Prostate gland (tissue), 2 donors: ENCODE measurements around the gene CTIF. TPM values are rescaled to one million over a fixed set of nuclear protein-coding genes. Genes with fewer than 3 reads are reported as not detected.

Source experiments
- DNase-seq: peaks from one replicate; pipeline ENCODE4 v3.0.0-alpha.2; 2019; ENCODE audit warnings: low spot score
- H3K27ac ChIP-seq, 2 donors: fragments of 200-600 bp; sonication (generic); 2 replicates each; pipeline ENCODE4 v1.5.1; 2017 to 2019
- H3K27me3 ChIP-seq: fragments of 200-600 bp; sonication (generic); replicated peaks from 2 replicates; pipeline ENCODE4 v1.5.1; 2019; ENCODE audit not compliant: insufficient read depth
- H3K36me3 ChIP-seq, 2 donors: fragments of 200-600 bp; sonication (generic); 1 replicate in 1 of 2; 2 replicates in 1 of 2; pipeline versions ENCODE4 v1.5.1 to v1.8.1; 2017 to 2019
- H3K4me1 ChIP-seq: fragments of 200-600 bp; sonication (generic); replicated peaks from 2 replicates; pipeline ENCODE4 v1.5.1; 2019
- H3K4me3 ChIP-seq, 2 donors: fragments of 200-600 bp; sonication (generic); 2 replicates each; pipeline ENCODE4 v1.5.1; 2017 to 2019
- H3K9me3 ChIP-seq: fragments of 200-600 bp; sonication (generic); 2 replicates; pipeline ENCODE4 v1.5.1; 2017
- CTCF ChIP-seq, 4 experiments: fragments of 200-600 bp in 2 of 4; fragments of 450-650 bp in 2 of 4; sonication (generic) in 2 of 4; IDR thresholded peaks; 1 replicate in 3 of 4; 2 replicates in 1 of 4; pipeline ENCODE4 v1.5.1; 2016 to 2019; ENCODE audit warnings: antibody characterized with exemption in 4 of 4, mild to moderate bottlenecking in 2 of 4, moderate library complexity in 2 of 4
- POLR2A ChIP-seq: fragments of 450-650 bp; IDR thresholded peaks from one replicate; pipeline ENCODE4 v1.6.1; 2016; ENCODE audit warnings: antibody characterized with exemption, mild to moderate bottlenecking
- POLR2AphosphoS5 ChIP-seq: sonication (generic); formaldehyde crosslinking; IDR thresholded peaks from one replicate; pipeline ENCODE4 v1.6.1; 2017; ENCODE audit warnings: antibody characterized with exemption
- WGBS: methylation state at CpG from one replicate; pipeline ENCODE4 v1.1.5; 2018; 5-methylcytosine and 5-hydroxymethylcytosine counted together
- intact Hi-C: fragments of 100-400 bp; cut with DNase I; formaldehyde crosslinking; loops from one replicate; pipeline ENCODE4 v1.14.2; 2022
- microRNA-seq: library from miRNA; unstranded; fragments of <30 nt; microRNA quantifications from one replicate; pipeline ENCODE4, GENCODE V29; 2016
- small RNA-seq, 2 donors: library from RNA; depleted of rRNA; stranded (forward); fragments of <200 nt; gene quantifications; one replicate each; pipeline ENCODE3, GENCODE V24; 2016
- total RNA-seq, 2 donors: library from RNA; depleted of rRNA; stranded (reverse); fragments of >200 nt; gene quantifications; one replicate each; pipeline ENCODE4 v1.1.0, GENCODE V29; 2016

The CTIF gene
- total RNA-seq, 2 donors from 2014 or later: 8.1 to 57.9 TPM

- H3K4me1 ChIP-seq: no peaks in the 10 kb centered on the region
- H3K4me3 ChIP-seq: no peak overlapping the region
- 90% methylated on average over 3 of the region's 3 CpGs for WGBS
- no peaks in the 10 kb centered on the region for H3K27me3 ChIP-seq
- no peak overlapping the region for H3K27ac ChIP-seq
- no peaks in the 10 kb centered on the region for H3K9me3 ChIP-seq
- no peak for TF ChIP-seq POLR2A
- TF ChIP-seq CTCF (IDR thresholded peaks at IDR 0.05): no peak
- TF ChIP-seq POLR2AphosphoS5: no peak
- intact Hi-C loops: no loop called here
- DNase-seq: no peak
- no peaks in the 10 kb centered on the region for H3K36me3 ChIP-seq
These were observed 366.1 kb downstream of the CTIF start for GRCh38 chr18:48904847-48905394.

GRCh38 chr18:48905513-48905912 is 366.7 kb downstream of the CTIF start:
- intact Hi-C loops: no loop called here
- 100% methylated on average over 1 of the region's 1 CpG for WGBS
- no peak overlapping the region for H3K4me3 ChIP-seq
- no peaks in the 10 kb centered on the region for H3K27me3 ChIP-seq
- H3K27ac ChIP-seq: no peak overlapping the region
- no peak for TF ChIP-seq POLR2A
- TF ChIP-seq POLR2AphosphoS5: no peak
- TF ChIP-seq CTCF (IDR thresholded peaks at IDR 0.05): no peak
- H3K36me3 ChIP-seq: no peaks in the 10 kb centered on the region
- no peaks in the 10 kb centered on the region for H3K9me3 ChIP-seq
- no peak for DNase-seq
- H3K4me1 ChIP-seq: no peaks in the 10 kb centered on the region

GRCh38 chr18:48908916-48909315 is 370.1 kb downstream of the CTIF start:
- 75% methylated on average over 3 of the region's 3 CpGs for WGBS
- DNase-seq: no peak
- Histone ChIP-seq H3K9me3 (no peaks in the 10 kb centered on the region), H3K27ac (no peak overlapping the region), H3K4me1 (no peaks in the 10 kb centered on the region), H3K27me3 (no peaks in the 10 kb centered on the region), H3K4me3 (no peak overlapping the region), H3K36me3 (no peaks in the 10 kb centered on the region)
- TF ChIP-seq POLR2A (no peak), CTCF (IDR thresholded peaks at IDR 0.05) (no peak), POLR2AphosphoS5 (no peak)
- intact Hi-C loops: no loop called here

GRCh38 chr18:48909721-48910120 is 370.9 kb downstream of the CTIF start:
- no peaks in the 10 kb centered on the region for H3K9me3 ChIP-seq
- intact Hi-C loops: no loop called here
- TF ChIP-seq POLR2AphosphoS5: no peak
- no peak for TF ChIP-seq CTCF (IDR thresholded peaks at IDR 0.05)
- TF ChIP-seq POLR2A: no peak
- H3K27me3 ChIP-seq: no peaks in the 10 kb centered on the region
- H3K36me3 ChIP-seq: no peaks in the 10 kb centered on the region
- no peak for DNase-seq
- H3K4me3 ChIP-seq: no peak overlapping the region
- H3K4me1 ChIP-seq: no peaks in the 10 kb centered on the region
- no peak overlapping the region for H3K27ac ChIP-seq
- WGBS: 72% methylated on average over 6 of the region's 6 CpGs

- H3K36me3 ChIP-seq: no peaks in the 10 kb centered on the region
- WGBS: 93% methylated on average over 17 of the region's 17 CpGs
- H3K9me3 ChIP-seq: no peaks in the 10 kb centered on the region
- intact Hi-C loops: no loop called here
- DNase-seq: no peak
- H3K27me3 ChIP-seq: no peaks in the 10 kb centered on the region
- no peak overlapping the region for H3K27ac ChIP-seq
- no peak overlapping the region for H3K4me3 ChIP-seq
- H3K4me1 ChIP-seq: no peaks in the 10 kb centered on the region
- no peak for TF ChIP-seq POLR2AphosphoS5
- TF ChIP-seq POLR2A: no peak
These were observed 372.2 kb downstream of the CTIF start for GRCh38 chr18:48910972-48911545.

Small RNA genes within 50 kb of the gene (microRNA-seq; reads per million reads assigned to microRNA genes)
- 0.75 reads per million for gene MIR4743

Small RNA genes within 50 kb of the gene (small RNA-seq; reads per million reads assigned to genes)
- gene MIR4743: 0 reads per million in 2 donors

Other genes starting within 250 kb of the CTIF start
- 10 to 100 TPM; 14.7 to 48.9 TPM for gene ZBTB7C, start 129.6 kb upstream of the CTIF start, total RNA-seq